HL-60/S4 treated with retinoic acid at 250 ng/mL for 4 days and 3 days (cell line): Measurements from ENCODE around the gene KIF1A.

Experiments
- in situ Hi-C: fragments of 300-500 bp; cut with MboI; formaldehyde crosslinking; loops from 2 replicates; pipeline ENCODE4 v1.7.0; 2022; ENCODE audit warnings: low sequenced_read_pairs

Gene KIF1A

GRCh38 chr2:240723851-240724250 is 96.2 kb downstream of the KIF1A start:
- in situ Hi-C loops: no loop called here

GRCh38 chr2:240722796-240723735 is 97.0 kb downstream of the KIF1A start:
- in situ Hi-C loops: no loop called here

- in situ Hi-C loops: no loop called here
Observed at GRCh38 chr2:240722376-240722775, 97.6 kb downstream of the KIF1A start.

- in situ Hi-C loops: no loop called here
Observed at GRCh38 chr2:240721596-240722180, 98.3 kb downstream of the KIF1A start.

- in situ Hi-C loops: no loop called here
Observed at GRCh38 chr2:240720686-240721595, 99.1 kb downstream of the KIF1A start.

GRCh38 chr2:240719676-240720545 is 100.1 kb downstream of the KIF1A start:
- in situ Hi-C loops: no loop called here

- in situ Hi-C loops: no loop called here
Observed at GRCh38 chr2:240718896-240719490, 101.0 kb downstream of the KIF1A start.

- in situ Hi-C loops: no loop called here
Observed at GRCh38 chr2:240717681-240718581, 102.1 kb downstream of the KIF1A start.

GRCh38 chr2:240717181-240717641 is 102.8 kb downstream of the KIF1A start:
- in situ Hi-C loops: no loop called here

- in situ Hi-C loops: no loop called here
Observed at GRCh38 chr2:240716130-240716798, 103.8 kb downstream of the KIF1A start.

- in situ Hi-C loops: no loop called here
Observed at GRCh38 chr2:240714747-240715725, 105.0 kb downstream of the KIF1A start.

GRCh38 chr2:240713928-240714746 is 105.9 kb downstream of the KIF1A start:
- in situ Hi-C loops: no loop called here

- in situ Hi-C loops: no loop called here
Observed at GRCh38 chr2:240713071-240713927, 106.7 kb downstream of the KIF1A start.

- in situ Hi-C loops: no loop called here
Observed at GRCh38 chr2:240712121-240712520, 107.9 kb downstream of the KIF1A start.

- in situ Hi-C loops: no loop called here
Observed at GRCh38 chr2:240711701-240712100, 108.3 kb downstream of the KIF1A start.
